Panc1 (cell line): Measurements from ENCODE around the gene METTL25B.

Experiments used
- POLR2AphosphoS5 ChIP-seq: IDR thresholded peaks from 2 replicates; pipeline ENCODE4 v1.6.1; 2012; ENCODE audit warnings: mild to moderate bottlenecking, low read depth, low read length, moderate library complexity
- SIN3A ChIP-seq: IDR thresholded peaks from 2 replicates; pipeline ENCODE4 v1.6.1; 2012; ENCODE audit warnings: low read depth, mild to moderate bottlenecking, low read length, moderate library complexity, borderline replicate concordance; ENCODE audit not compliant: insufficient read depth
- TCF7L2 ChIP-seq: IDR thresholded peaks from 2 replicates; pipeline ENCODE4 v1.6.1; 2011; ENCODE audit warnings: mild to moderate bottlenecking, low read depth, low read length, inconsistent platforms
- TF ChIP-seq, protein P1 (sequence below): fragments of 450-650 bp; IDR thresholded peaks from 2 replicates; pipeline ENCODE4 v1.5.1; 2017; ENCODE audit warnings: mild to moderate bottlenecking
- TF ChIP-seq, protein P2 (sequence below), 2 experiments: IDR thresholded peaks; 2 replicates each; pipeline ENCODE4 v1.6.1; 2011 to 2012; ENCODE audit warnings: low read depth in 2 of 2, control low read depth in 1 of 2, low read length in 1 of 2, mild to moderate bottlenecking in 1 of 2, moderate library complexity in 1 of 2; ENCODE audit not compliant: insufficient read depth in 1 of 2

DNA sequence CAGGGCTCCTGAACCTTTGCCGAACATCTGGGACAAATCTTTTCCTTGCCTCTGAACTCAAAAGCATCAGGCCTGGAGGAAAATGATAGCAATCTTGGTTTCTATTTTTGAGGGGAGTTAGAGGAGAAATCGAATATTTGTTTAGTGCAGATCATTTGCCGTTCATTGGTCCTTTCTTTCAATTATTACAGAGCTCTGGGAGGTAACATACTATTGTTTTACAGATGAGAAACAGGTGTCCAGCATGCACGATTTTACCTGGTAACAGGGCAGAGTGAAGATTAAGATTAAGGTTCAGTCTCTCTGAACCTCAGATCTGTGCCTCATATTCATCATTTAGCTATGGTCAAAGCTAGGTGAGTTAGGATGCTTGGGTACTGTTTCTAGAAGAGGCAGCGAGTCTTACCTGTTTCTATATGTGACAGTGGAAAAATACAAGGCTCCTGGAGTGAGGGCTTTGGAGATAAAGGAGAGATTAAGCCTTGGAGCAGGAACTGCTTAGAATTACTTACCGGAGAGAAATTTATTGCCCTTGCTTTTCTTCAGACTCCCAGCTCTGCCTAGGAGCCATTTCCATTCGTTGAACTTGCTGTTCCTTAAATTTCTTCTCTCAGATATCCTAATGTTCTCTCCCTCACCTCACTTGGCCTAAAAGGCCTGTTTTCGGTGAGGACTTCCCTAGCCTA lies 40.5 kb downstream of the METTL25B start:
- TF ChIP-seq POLR2AphosphoS5: no peak
- TF ChIP-seq, protein P1, sequence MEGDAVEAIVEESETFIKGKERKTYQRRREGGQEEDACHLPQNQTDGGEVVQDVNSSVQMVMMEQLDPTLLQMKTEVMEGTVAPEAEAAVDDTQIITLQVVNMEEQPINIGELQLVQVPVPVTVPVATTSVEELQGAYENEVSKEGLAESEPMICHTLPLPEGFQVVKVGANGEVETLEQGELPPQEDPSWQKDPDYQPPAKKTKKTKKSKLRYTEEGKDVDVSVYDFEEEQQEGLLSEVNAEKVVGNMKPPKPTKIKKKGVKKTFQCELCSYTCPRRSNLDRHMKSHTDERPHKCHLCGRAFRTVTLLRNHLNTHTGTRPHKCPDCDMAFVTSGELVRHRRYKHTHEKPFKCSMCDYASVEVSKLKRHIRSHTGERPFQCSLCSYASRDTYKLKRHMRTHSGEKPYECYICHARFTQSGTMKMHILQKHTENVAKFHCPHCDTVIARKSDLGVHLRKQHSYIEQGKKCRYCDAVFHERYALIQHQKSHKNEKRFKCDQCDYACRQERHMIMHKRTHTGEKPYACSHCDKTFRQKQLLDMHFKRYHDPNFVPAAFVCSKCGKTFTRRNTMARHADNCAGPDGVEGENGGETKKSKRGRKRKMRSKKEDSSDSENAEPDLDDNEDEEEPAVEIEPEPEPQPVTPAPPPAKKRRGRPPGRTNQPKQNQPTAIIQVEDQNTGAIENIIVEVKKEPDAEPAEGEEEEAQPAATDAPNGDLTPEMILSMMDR: no peak
- no peak for TF ChIP-seq TCF7L2
- TF ChIP-seq SIN3A: no peak
- TF ChIP-seq, protein P2, sequence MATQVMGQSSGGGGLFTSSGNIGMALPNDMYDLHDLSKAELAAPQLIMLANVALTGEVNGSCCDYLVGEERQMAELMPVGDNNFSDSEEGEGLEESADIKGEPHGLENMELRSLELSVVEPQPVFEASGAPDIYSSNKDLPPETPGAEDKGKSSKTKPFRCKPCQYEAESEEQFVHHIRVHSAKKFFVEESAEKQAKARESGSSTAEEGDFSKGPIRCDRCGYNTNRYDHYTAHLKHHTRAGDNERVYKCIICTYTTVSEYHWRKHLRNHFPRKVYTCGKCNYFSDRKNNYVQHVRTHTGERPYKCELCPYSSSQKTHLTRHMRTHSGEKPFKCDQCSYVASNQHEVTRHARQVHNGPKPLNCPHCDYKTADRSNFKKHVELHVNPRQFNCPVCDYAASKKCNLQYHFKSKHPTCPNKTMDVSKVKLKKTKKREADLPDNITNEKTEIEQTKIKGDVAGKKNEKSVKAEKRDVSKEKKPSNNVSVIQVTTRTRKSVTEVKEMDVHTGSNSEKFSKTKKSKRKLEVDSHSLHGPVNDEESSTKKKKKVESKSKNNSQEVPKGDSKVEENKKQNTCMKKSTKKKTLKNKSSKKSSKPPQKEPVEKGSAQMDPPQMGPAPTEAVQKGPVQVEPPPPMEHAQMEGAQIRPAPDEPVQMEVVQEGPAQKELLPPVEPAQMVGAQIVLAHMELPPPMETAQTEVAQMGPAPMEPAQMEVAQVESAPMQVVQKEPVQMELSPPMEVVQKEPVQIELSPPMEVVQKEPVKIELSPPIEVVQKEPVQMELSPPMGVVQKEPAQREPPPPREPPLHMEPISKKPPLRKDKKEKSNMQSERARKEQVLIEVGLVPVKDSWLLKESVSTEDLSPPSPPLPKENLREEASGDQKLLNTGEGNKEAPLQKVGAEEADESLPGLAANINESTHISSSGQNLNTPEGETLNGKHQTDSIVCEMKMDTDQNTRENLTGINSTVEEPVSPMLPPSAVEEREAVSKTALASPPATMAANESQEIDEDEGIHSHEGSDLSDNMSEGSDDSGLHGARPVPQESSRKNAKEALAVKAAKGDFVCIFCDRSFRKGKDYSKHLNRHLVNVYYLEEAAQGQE (IDR thresholded peaks at IDR 0.05; ENCODE audit: insufficient read depth in 1 of 2, low read depth in 2 of 2, low read length in 1 of 2): no peak
